NB4 (cell line): ENCODE data around the gene OR6X1.
"Not testable (repeated sequence)": the region's sequence is repeated elsewhere in the genome, so short reads cannot be mapped to it uniquely, and the experiment has no call there.

ENCODE experiments used
- MYC ChIP-seq: IDR thresholded peaks from 2 replicates; pipeline ENCODE4 v1.6.1; 2011; ENCODE audit warnings: low read depth, low read length
- POLR2A ChIP-seq: IDR thresholded peaks from 2 replicates; pipeline ENCODE4 v1.6.1; 2011; ENCODE audit warnings: mild to moderate bottlenecking; ENCODE audit not compliant: insufficient read length; ENCODE audit errors: extremely low read depth
- TF ChIP-seq, protein P1 (sequence below): IDR thresholded peaks from one replicate; pipeline ENCODE4 v1.5.1; 2012; ENCODE audit warnings: low read depth, low read length

DNA sequence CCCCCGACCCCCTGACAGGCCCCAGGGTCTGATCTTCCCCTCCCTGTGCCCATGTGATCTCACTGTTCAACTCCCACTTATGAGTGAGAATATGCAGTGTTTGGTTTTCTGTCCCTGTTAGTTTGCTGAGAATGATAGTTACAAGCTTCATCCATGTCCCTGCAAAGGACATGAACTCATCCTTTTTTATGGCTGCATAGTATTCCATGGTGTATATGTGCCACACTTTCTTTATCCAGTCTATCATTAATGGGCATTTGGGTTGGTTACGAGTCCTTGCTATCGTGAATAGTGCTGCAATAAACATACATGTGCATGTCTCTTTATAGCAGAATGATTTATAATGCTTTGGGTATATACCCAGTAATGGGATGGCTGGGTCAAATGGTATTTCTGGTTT is 41.7 kb downstream of the OR6X1 start:
- TF ChIP-seq, protein P1, sequence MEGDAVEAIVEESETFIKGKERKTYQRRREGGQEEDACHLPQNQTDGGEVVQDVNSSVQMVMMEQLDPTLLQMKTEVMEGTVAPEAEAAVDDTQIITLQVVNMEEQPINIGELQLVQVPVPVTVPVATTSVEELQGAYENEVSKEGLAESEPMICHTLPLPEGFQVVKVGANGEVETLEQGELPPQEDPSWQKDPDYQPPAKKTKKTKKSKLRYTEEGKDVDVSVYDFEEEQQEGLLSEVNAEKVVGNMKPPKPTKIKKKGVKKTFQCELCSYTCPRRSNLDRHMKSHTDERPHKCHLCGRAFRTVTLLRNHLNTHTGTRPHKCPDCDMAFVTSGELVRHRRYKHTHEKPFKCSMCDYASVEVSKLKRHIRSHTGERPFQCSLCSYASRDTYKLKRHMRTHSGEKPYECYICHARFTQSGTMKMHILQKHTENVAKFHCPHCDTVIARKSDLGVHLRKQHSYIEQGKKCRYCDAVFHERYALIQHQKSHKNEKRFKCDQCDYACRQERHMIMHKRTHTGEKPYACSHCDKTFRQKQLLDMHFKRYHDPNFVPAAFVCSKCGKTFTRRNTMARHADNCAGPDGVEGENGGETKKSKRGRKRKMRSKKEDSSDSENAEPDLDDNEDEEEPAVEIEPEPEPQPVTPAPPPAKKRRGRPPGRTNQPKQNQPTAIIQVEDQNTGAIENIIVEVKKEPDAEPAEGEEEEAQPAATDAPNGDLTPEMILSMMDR = not testable (repeated sequence)
- not testable (repeated sequence) for TF ChIP-seq MYC, POLR2A
